HG03571 (cell line): ENCODE results near the gene HOXD13.

ENCODE experiments used
- ATAC-seq: cut with Tn5 transposase; IDR thresholded peaks from one replicate; pipeline ENCODE4 v1.9.1; 2021; ENCODE audit not compliant: unreplicated experiment

HOXD13 gene

DNA sequence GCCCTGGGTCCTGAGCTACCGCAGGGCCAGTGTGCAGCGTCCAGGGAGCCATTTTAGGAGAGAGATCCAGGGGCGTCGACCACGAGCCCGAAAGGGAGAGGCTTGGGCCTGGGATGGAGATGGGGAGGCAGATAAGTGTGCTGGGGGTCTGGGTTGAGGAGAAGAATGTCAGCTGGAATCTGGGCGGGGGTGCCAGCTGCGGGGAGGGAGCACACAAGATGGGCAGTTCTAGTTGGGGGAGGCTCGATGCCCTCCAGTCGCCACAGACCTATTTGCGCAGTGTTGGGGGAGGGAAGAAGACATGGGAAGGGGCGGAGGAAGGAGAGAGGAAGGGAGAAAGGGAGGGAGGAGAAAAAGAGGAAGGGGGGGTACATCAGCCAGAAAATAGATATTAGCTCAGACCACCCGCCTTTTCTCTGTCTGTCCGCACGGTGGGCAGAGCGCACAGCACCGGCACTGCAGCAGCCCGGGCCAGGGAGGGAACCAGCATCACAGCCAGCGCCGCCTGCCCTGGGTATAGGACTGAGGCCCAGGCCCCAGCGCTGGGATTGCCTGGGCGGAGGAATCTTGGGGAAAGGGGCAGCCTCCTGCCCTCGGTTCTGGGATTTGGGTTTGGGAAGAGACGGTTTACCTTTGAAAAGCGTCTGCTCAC, 12.7 kb downstream of the HOXD13 start:
- no peak for ATAC-seq

DNA sequence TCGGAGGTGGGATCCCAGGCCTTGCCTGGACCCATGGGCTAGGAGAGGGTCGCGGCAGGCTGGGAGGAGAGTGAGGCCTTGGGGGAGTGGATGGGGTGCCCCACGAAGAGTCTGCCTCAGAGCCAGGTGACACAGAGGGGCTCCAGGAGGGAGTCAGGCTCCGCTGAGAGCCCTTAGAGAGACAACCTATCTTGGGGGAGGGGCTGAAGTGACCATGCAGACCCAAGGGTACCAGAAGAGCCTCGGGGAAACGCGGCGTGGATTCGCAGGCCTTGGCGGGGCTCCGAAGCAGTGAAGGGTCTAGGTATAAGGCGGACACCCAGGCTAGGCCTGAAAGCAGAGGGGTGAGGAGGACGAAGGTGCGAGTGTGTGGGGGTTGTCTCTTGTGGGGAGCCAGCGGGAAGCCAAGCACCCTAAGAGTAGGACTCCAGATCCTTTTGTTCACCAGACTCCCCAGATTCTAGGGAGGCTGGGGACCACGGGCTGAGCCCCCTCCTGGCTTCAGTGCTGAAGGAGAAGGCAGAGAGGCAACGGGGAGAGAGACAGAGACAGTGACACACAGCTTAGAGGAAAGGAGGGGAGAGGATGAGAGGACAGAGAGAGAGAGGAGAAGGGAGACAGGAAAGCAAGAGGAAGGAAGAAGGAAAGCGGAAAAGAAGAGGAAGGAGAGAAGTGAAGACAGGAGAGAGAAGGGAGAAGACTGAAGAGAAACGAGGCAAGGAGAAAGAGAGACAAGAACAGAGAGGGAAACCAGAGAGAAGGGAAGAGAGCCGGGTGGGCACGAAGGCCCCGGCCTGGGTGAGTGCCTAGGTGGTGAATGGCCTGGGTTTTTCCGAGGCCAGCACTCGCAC, 13.4 kb downstream of the HOXD13 start:
- ATAC-seq: no peak

DNA sequence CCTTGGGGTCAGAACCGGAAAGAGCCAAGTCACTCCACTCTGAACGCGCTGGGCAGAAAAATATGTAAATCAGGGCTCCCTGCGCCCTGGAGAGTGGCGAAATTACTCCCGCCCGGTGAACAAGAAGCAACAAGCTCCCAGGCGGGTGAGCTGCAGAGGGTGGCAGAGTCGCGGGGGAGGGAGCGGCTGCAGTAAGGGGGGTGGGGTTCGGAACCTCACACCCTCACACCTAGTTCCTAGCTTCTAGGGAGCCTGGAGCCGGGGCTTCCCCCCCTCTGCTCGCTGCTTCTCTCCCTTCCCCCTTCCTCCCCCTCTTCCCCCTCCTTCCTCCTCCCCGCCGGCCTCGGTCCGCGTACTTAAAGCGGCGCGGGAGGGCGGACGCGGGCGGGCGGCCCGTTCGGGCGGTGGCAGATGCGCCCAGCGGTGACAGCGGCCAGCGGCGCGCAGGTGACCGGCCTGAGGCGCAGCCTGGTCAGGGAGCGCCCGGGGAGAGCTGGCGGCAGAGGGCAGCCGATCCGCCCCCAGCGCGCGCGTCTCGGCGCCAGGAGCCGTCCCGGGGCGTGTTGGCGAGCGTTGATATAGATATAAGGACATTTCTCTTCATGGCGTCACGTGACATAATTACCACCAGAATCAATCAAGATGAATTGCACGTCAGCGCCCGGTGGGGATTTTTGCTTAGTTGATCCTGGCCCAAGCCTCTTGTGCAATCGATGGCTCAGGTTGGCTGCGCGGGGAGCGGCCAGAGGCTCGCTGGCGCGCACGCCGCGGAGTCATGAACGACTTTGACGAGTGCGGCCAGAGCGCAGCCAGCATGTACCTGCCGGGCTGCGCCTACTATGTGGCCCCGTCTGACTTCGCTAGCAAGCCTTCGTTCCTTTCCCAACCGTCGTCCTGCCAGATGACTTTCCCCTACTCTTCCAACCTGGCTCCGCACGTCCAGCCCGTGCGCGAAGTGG, 14.3 kb downstream of the HOXD13 start, which contains the start of gene HOXD11:
Gene HOXD11, plus strand, starts transcription at position 700 of the 959 bp plus-strand sequence. Its CDS starts 76 bp downstream, at position 776.
- no peak for ATAC-seq

DNA sequence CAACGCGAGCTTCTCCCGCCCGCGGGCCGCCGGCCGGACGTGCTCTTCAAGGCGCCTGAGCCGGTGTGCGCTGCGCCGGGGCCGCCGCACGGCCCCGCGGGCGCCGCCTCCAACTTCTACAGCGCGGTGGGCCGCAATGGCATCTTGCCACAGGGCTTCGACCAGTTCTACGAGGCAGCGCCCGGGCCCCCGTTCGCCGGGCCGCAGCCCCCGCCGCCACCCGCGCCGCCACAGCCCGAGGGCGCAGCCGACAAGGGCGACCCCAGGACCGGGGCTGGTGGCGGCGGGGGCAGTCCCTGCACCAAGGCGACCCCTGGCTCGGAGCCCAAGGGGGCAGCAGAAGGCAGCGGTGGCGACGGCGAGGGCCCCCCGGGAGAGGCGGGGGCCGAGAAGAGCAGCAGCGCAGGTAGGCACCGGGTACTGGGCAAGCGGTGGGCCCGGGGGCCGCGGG, 15.2 kb downstream of the HOXD13 start:
- ATAC-seq: no peak

DNA sequence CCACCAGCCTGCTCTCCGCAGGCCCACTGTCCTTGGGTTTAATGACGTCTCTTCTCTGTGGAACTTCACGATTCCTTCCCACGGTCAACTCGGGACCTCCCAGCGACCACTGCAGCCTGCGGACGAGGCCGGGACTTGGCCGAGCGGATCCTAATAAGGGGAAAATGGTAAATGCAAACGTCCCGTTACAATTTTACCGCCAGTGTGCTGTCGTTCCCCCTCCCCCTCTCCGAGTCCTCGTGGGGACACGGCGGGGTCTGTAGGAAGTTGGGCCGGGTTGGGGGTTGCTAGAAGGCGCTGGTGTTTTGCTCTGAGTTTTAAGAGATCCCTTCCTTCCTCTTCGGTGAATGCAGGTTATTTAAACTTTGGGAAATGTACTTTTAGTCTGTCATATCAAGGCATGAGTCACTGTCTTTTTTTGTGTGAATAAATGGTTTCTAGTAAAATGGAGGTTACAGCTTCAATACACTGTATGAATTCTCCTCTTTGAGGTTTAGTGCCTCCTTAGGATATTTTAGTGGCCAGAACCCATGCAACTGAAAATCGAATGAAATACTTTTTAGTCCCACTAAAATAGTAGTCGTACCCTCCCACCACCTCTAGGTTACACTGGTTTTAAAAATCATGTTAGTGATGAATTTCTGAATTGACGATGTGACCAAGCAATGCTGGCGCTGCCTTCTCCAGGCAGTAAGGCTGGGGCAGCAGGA, 16.8 kb downstream of the HOXD13 start:
- no peak for ATAC-seq

DNA sequence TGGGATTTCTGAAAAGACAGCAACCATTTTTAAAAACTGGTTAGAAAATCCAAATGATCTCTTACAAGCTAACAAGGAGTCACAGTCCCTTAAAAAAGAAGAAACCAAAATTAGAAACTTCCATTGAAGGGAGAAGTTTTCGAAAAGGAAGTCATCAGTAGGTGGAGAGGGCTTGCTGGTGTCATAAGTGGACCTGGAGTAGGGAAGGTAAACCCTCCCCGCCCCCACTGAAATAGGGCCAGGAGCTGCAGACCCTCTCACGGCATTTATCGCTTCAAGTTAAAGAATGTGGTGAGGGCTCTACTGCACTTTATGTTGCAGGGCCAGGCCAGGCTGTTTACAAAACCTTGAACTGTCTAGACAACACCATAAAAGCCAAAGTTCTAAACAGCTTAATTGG, 17.4 kb downstream of the HOXD13 start:
- ATAC-seq: no peak

DNA sequence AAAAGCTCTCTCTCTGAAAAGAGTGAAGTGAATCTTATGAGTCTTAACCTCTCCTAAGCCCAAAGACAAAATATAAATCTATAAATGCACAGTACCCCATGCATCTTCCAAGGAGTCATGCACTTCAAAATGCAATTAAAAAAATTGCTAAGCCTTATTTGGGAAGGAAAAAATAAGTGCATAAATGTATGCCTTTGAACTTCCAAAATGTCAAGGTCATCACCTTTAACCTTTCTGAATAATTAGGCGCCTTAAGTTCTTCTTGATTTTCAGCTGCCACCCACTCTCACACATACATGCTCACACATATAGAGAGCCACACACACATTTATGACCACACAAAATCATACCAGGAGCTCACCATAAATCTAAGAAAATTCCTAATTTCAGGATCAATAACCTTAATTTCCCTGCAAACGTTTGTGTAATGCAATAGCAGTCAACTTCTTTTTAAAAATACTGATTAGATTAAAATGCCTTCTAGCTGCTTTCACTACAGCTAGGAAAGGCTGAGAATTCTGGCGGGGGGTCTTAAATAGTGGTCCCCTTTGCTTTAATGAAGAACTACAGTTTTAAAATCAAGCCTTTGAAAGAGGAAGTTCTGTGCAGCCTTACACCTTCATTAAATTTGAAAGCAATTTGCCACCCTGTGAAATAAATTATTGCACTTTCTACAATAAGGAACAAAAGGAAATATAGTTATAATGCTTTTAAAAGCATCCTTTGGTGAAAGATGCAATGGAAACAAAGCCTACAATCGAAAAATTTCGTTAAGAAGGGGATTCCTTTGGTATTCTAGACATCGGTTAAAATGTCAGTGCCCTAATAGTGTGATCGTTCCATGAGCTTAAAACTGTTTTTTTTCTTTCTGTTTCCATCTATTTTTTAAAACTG, 18.1 kb downstream of the HOXD13 start:
- no peak for ATAC-seq

DNA sequence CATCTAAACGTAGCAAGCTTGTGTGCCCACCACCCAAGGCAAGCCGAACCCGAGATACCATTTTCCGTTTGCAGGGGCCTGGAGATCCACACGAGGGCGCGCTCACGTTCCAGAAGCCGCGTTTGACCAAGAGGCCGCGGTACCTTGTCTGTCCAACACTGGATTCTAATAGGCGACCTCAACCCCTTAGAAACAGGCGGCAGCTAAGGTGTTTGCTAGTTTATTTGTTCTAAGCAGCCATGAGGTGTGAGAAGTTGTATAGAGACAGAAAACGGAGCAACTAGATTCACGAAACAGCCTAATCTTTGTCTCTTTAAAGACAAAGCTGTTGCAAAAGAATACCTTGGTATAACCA, 18.8 kb downstream of the HOXD13 start:
- no peak for ATAC-seq

DNA sequence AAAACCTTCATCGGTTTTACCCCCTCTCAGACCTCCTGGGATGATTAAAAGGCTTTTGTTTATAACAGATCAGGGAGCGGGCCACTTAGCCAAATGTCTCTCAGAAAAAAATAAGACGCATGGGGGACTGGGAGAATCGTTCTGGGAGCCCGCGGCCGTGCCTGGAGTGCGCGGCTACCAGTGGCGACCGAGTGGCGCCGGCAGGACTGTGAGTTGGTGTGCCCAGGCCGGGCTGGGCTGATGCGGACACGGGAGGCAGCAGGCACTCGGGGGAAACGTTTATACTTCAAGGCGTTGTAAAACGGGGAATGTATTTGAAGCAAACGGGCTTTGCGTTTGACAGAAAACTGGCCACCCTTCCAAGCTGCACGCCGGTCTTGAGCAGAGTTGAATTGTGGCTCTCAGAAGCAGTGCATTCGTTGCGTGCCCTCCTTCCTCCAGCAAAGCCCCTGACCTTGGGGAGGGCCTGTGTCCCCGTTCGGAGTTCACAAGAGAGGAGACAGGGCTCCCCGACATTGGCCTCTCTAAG, 19.4 kb downstream of the HOXD13 start:
- ATAC-seq: no peak

DNA sequence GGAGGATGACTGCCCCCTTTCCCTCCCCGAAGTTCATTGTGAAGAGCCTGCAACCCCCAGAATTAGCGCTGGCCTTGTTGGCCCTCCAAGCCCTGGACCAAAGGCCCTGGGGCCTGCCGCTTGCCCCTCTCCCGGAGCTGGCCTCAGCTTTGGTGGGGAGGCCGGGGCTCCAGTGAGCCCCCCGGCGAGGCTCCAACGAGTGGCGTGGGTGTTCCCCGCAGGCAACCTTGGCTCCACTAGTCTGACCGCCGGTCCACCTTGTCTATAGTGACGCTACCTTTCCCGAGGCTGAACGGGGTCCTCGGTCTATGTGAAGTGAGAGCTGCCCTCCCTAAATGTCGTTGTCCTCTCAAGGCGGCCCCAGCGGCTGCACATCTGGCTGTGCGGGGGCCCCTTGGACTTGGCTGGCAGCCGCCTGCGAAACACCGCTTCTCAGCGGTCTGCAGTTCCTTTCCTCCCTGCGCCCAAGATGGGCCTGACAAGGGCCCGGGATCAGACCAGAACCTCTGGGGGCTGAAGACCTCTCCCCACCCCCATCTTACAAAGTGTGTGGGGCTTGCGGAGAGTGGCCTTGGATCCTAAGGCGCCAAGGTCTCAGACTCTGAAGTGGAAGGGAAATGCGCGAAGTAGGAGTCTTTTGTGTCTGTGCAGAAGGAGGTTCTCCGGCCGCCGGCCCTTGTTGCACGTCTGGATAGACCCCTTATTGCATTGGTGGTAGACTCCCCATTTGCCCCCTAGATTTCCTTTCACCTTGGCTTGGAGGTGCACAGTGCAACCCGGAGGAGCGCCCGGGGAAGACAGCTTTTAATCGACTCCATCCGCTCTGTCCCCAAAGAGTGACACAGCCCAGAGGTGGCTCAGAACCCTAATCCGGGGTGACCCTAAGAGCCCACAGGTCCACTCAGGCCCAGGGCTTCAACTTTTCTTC, 20.1 kb downstream of the HOXD13 start:
- ATAC-seq: no peak

DNA sequence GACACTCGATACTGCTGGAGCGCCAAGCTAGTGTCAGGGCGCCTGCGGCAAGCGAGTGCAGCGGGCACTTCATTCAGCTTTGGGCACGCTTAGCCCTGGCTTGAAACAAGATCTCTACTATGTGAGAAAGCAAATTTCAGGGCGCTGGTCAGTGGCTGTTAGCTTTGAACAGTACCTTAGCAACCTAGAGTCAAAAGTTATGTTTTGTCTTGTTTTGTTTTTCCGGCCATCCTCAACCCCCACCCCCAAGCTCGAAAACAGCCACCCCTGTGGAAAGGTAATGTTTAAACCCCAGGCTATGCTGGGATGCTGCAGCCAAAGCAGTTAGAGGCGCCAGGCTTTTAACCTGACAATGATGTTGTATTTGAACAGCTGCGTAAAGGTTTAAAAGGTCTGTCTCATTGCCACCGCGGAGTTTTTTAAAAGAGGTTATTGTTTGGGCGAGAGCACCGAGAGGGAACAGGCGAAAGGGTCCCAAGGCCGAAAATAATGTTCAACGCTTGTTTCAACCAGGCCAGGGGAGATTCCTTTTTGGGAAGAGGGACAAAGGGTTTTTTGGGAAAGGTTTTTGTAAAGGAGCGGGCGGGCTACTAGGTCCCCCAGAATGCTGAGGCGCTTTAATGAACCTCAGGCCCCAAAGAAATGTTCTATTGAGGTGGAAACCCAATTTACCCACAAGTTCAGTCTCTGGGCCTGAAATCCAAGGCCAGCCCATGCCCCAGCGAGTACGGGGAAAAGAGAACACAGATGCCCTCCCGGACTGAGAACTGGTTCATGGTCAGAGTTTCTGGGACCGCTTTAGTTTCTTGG, 21.8 kb downstream of the HOXD13 start:
- no peak for ATAC-seq

DNA sequence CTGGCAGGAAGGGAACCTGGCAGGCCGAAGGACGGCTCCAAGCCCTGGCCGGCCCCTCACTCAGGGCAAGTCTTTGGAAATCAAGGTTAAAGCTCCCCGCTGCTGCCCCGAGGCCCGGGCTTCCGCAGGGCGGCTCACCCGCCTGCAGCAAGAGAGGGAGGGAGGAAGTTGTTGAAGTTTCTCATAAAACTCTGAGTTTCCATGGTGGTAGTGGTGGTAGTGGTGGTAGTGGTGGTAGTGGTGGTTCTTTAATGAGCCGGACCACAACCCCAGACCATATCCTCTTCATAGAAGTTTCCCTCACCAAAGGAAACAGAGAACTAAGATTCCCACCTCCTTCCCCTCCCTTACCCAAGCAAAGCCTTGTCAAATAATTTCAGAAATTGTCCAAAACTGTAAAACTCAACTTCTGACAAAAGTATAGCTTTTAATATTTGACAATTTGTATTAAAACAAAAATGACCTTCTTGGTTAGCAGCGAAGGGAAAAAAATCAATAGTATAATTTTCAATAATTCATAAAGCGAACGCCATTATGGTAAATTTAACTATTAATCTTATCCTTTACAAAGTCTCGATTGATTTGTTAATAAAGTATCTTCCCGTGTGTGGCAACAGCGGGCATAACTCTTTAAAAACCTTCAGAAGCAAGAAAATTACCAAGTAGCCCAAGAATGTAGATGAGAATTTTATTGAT, 22.6 kb downstream of the HOXD13 start:
- no peak for ATAC-seq

DNA sequence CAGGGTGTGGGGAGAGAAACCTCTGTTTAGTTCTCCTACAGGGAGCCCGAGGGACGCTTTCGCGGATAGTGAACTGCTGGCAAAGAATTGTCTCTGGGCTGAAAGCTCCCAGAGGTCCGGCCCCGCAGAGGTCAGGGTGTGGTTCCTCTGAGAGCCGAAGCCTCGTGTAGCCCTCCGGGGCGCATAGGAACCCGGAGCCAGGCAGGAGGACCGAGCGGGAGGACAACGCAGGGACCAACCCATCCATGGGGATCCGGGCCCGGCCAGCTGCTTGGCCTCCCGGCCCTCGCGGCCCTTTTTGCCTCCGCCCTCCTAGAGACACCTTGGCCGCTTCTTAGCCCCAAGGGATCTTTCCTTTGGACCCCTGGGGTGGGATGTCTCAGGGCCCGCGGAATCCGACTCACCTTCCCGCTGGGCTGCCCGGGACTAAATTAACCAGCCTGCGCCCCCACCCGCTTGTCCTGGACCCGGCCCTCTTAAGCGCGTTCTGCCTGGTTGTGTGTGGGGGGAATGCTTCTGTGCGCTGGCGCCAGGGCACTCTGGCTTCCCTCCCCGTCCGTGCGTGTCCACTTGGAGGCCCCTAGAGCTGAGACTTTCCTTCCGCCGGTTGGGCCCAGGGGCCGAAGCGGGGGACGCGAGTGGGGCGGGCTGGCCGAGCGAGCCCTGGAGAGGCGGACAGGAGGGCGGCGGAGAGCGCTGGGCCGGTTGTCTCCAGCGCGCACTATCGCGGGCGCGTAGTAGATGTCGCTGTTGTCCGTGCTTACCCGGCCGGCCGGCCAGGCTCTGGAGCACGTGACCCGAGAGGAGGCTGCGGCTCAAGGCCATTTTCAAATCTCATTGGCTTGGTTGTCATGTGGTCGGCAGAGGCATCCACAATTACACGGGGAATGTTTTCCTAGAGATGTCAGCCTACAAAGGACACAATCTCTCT, 23.6 kb downstream of the HOXD13 start, which contains the start of gene HOXD10:
Gene HOXD10, plus strand, starts transcription at position 896 of the 931 bp plus-strand sequence. CDS start 56 bp downstream, outside the sequence.
- no peak for ATAC-seq

DNA sequence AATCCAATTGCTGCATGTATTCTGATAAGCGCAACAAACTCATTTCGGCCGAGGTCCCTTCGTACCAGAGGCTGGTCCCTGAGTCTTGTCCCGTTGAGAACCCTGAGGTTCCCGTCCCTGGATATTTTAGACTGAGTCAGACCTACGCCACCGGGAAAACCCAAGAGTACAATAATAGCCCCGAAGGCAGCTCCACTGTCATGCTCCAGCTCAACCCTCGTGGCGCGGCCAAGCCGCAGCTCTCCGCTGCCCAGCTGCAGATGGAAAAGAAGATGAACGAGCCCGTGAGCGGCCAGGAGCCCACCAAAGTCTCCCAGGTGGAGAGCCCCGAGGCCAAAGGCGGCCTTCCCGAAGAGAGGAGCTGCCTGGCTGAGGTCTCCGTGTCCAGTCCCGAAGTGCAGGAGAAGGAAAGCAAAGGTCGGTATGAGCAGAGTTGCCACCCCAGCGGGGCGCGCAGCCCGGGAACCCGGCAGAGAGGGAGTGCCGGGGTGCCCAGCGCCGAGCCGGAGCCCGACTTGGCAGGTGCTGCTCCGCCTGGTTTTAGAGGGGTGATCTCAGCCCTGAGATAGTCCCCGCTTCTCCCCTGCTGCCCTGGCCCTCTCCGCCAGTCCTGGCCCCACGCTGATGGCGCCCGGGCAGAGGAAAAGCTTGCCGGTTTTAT, 24.8 kb downstream of the HOXD13 start:
- no peak for ATAC-seq

DNA sequence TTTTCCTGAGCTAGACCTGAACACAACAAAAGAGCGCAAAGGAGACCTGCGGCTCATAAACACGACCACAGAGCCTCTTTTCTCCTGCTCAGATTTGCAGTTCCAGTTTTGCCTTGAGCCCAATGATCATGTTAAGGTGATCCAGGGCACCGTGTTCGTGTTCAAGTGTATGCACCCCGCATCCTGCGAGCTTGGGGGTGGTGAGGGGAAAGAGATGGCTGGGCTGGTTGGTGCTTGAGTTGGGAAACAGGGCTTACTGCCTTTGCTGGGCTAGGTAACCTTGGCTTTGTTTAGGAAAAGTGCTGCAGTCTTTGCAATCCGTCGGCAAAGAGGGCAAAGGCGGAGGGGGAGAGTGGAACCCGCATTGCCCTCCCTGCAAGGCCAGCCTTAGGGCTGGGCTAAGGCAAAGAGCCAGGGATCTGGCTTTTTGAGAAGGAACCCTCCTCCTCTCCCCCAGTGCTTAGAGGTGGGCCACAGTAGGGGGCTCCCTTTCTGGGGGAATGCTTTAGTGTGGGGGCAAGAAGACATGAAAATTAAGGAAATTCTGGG, 25.4 kb downstream of the HOXD13 start:
- no peak for ATAC-seq
